Smooth muscle cell (in vitro differentiated cells): ENCODE data around the gene NFYC. TPM values are rescaled to one million over a fixed set of nuclear protein-coding genes. Genes with fewer than 3 reads are reported as not detected.

Source experiments
- DNase-seq: peaks from one replicate; lab custom pipeline; 2025; ENCODE audit not compliant: unreplicated experiment; lab: John Stamatoyannopoulos, UW
- H2AFZ ChIP-seq: fragments of 200-600 bp; sonication (generic); 2 replicates; pipeline ENCODE4 v1.6.0; 2016; ENCODE audit warnings: antibody characterized with exemption, low read depth, mild to moderate bottlenecking
- H3F3A ChIP-seq: fragments of 200-600 bp; sonication (generic); 2 replicates; pipeline ENCODE4 v1.6.0; 2017; ENCODE audit warnings: antibody characterized with exemption, low read depth
- H3K27ac ChIP-seq: fragments of 200-600 bp; sonication (generic); 2 replicates; pipeline ENCODE4 v1.5.1; 2016; ENCODE audit warnings: low read depth, mild to moderate bottlenecking
- H3K27me3 ChIP-seq: fragments of 200-600 bp; sonication (generic); 2 replicates; pipeline ENCODE4 v1.6.1; 2016; ENCODE audit warnings: low read depth, mild to moderate bottlenecking
- H3K36me3 ChIP-seq: fragments of 200-600 bp; sonication (generic); 2 replicates; pipeline ENCODE4 v1.5.1; 2016; ENCODE audit warnings: low read depth
- H3K4me1 ChIP-seq: fragments of 200-600 bp; sonication (generic); 2 replicates; pipeline ENCODE4 v1.5.1; 2016; ENCODE audit warnings: low read depth
- H3K4me2 ChIP-seq: fragments of 200-600 bp; sonication (generic); 2 replicates; pipeline ENCODE4 v1.6.0; 2016; ENCODE audit warnings: mild to moderate bottlenecking
- H3K4me3 ChIP-seq: fragments of 200-600 bp; sonication (generic); 2 replicates; pipeline ENCODE4 v1.5.1; 2016; ENCODE audit warnings: mild to moderate bottlenecking
- H3K79me2 ChIP-seq: fragments of 200-600 bp; sonication (generic); 2 replicates; pipeline ENCODE4 v1.6.0; 2016; ENCODE audit warnings: low read depth, mild to moderate bottlenecking
- H3K9ac ChIP-seq: fragments of 200-600 bp; sonication (generic); 2 replicates; pipeline ENCODE4 v1.6.0; 2016; ENCODE audit warnings: low read depth
- H3K9me3 ChIP-seq: fragments of 200-600 bp; sonication (generic); replicated peaks from 2 replicates; pipeline ENCODE4 v1.5.1; 2016; ENCODE audit warnings: low read depth
- H4K20me1 ChIP-seq: fragments of 200-600 bp; sonication (generic); 2 replicates; pipeline ENCODE4 v1.6.0; 2016; ENCODE audit warnings: low read depth
- CTCF ChIP-seq: fragments of 200-600 bp; sonication (generic); IDR thresholded peaks from 2 replicates; pipeline ENCODE4 v1.5.1; 2017; ENCODE audit warnings: borderline replicate concordance, mild to moderate bottlenecking, antibody characterized with exemption; ENCODE audit not compliant: insufficient read depth, poor library complexity, severe bottlenecking
- WGBS: methylation state at CpG from one replicate; pipeline ENCODE4 v1.1.7; 2016; ENCODE audit warnings: low lambda C conversion rate; 5-methylcytosine and 5-hydroxymethylcytosine counted together
- polyA plus RNA-seq: library from polyadenylated mRNA; unstranded; fragments of >200 nt; fragmentation: Nextera tagmentation; extraction: Ambion mirVana; gene quantifications from 2 replicates; pipeline ENCODE4 v1.2.1, GENCODE V29; 2016
- total RNA-seq: library from RNA; depleted of rRNA; stranded (reverse); fragments of >200 nt; gene quantifications from 2 replicates; pipeline ENCODE4 v1.2.3, GENCODE V29; 2014

NFYC gene
- total and polyA plus RNA-seq, 2 experiments from 2014 or later: 18.1 to 28.6 TPM

DNA sequence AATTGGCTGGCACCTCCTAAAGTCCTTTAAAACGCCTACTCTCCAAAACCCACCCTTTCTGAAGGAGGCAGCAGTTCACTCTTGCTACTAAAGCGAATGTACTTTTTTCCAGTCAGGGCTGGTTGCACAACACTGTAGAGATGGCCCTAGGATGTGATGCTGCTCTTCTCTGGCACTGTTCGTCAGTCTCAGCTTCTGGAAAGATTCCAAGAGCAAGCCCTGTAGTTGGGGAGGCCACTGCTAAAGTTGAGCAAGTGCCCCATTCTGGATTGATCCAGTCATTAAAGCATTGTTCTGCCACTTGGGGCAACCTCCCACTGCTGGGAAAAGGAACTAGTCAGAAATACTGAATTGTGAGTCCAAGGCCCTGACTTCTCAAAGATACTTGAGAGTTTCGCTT is 63.6 kb downstream of the NFYC start:
- H3F3A ChIP-seq: no peaks in the 10 kb centered on the region

GRCh38 chr1:40756523-40756922 is 65.0 kb downstream of the NFYC start:
- peaks cover 20% of the 10 kb centered on the region for H3K36me3 ChIP-seq
- H3K79me2 ChIP-seq: no peaks in the 10 kb centered on the region
- no peak overlapping the region for H3K4me2 ChIP-seq
- WGBS: 91% methylated on average over 3 of the region's 3 CpGs
- no peak for DNase-seq
- no peak overlapping the region for H2AFZ ChIP-seq
- H3K27me3 ChIP-seq: no peaks in the 10 kb centered on the region
- H3F3A ChIP-seq: no peaks in the 10 kb centered on the region
- no peak overlapping the region for H3K9ac ChIP-seq
- no peaks in the 10 kb centered on the region for H3K9me3 ChIP-seq
- peaks cover 76% of the 10 kb centered on the region for H4K20me1 ChIP-seq
- no peak for TF ChIP-seq CTCF
- H3K27ac ChIP-seq: no peak overlapping the region
- no peaks in the 10 kb centered on the region for H3K4me1 ChIP-seq
- no peak overlapping the region for H3K4me3 ChIP-seq

More for the DNA sequence above, 63.6 kb downstream of the NFYC start:
- peaks cover 84% of the 10 kb centered on the region for H4K20me1 ChIP-seq
- no peak overlapping the region for H2AFZ ChIP-seq
- 83% methylated on average over 4 of the region's 4 CpGs for WGBS
- H3K4me2 ChIP-seq: no peak overlapping the region
- no peak overlapping the region for H3K9ac ChIP-seq
- no peaks in the 10 kb centered on the region for H3K79me2 ChIP-seq
- H3K27ac ChIP-seq: no peak overlapping the region
- peaks cover 20% of the 10 kb centered on the region for H3K36me3 ChIP-seq
- no peak overlapping the region for H3K4me3 ChIP-seq
- no peak for DNase-seq
- H3K27me3 ChIP-seq: no peaks in the 10 kb centered on the region
- no peaks in the 10 kb centered on the region for H3K4me1 ChIP-seq
- H3K9me3 ChIP-seq: no peaks in the 10 kb centered on the region
- TF ChIP-seq CTCF: no peak

GRCh38 chr1:40757084-40757483 is 65.6 kb downstream of the NFYC start:
- 86% methylated on average over 8 of the region's 8 CpGs for WGBS
- H3K4me3 ChIP-seq: no peak overlapping the region

More at GRCh38 chr1:40757084-40757483, 65.6 kb downstream of the NFYC start:
- H3K4me1 ChIP-seq: no peaks in the 10 kb centered on the region
- H4K20me1 ChIP-seq: peaks cover 76% of the 10 kb centered on the region
- H3K36me3 ChIP-seq: peaks cover 20% of the 10 kb centered on the region
- no peak overlapping the region for H3K9ac ChIP-seq
- no peak overlapping the region for H3K27ac ChIP-seq
- H3K9me3 ChIP-seq: no peaks in the 10 kb centered on the region
- no peak for TF ChIP-seq CTCF
- H3F3A ChIP-seq: no peaks in the 10 kb centered on the region
- no peak for DNase-seq
- H3K27me3 ChIP-seq: no peaks in the 10 kb centered on the region
- no peaks in the 10 kb centered on the region for H3K79me2 ChIP-seq
- no peak overlapping the region for H3K4me2 ChIP-seq
- no peak overlapping the region for H2AFZ ChIP-seq
